ENCODE results near the gene FAM222A. TPM values are rescaled to one million over a fixed set of nuclear protein-coding genes. Genes with fewer than 3 reads are reported as not detected.
A peak's percentile ranks its signal among the peaks of the same experiment; 100 is the strongest.

The FAM222A gene
- total and polyA plus RNA-seq, 2 of the 4 experiments (the other 2 are of a cell fraction) = under 0.01 to 0.32 TPM

GRCh38 chr12:109797905-109798669 is 84.5 kb downstream of the FAM222A start:
- Histone ChIP-seq H3K4me2 (ENCODE audit: low read depth, low read length) (no peak overlapping the region), H2BK5ac (ENCODE audit: low read depth, low read length, poor library complexity, severe bottlenecking) (no peak overlapping the region), H2AFZ (replicated peaks; ENCODE audit: low read length, poor library complexity) (no peak overlapping the region), H4K91ac (ENCODE audit: insufficient read depth, low read depth, low read length) (no peak overlapping the region), H3K9me3 (ENCODE audit: control insufficient read depth, insufficient read depth, low read length) (no peaks in the 10 kb centered on the region), H4K5ac (ENCODE audit: low read depth, low read length) (no peak overlapping the region), H3K27ac (ENCODE audit: insufficient read depth, low read length) (no peak overlapping the region), H3K4ac (ENCODE audit: low read depth, low read length) (no peak overlapping the region), H3K23ac (ENCODE audit: low read depth, low read length) (no peak overlapping the region), H2BK120ac (ENCODE audit: low read depth, low read length) (no peak overlapping the region), H3K56ac (ENCODE audit: extremely low read depth, insufficient read depth, low read length) (no peak overlapping the region), H3K9ac (ENCODE audit: low read depth, low read length) (no peak overlapping the region), H3K18ac (ENCODE audit: low read depth, low read length) (no peak overlapping the region), H3K4me1 (ENCODE audit: control insufficient read depth, insufficient read depth, low read length) (no peaks in the 10 kb centered on the region), H3K4me3 (ENCODE audit: insufficient read depth, low read depth, low read length) (no peak overlapping the region), H2AK9ac (replicated peaks; ENCODE audit: low read depth, low read length, poor library complexity) (no peak overlapping the region), H2BK20ac (ENCODE audit: low read depth, low read length) (no peak overlapping the region), H3K36me3 (ENCODE audit: control insufficient read depth, insufficient read depth, low read length) (peaks cover 6% of the 10 kb centered on the region; the same call in 1 of the 2 replicates), H2AK5ac (ENCODE audit: low read depth, low read length) (no peak overlapping the region), H3K14ac (replicated peaks; ENCODE audit: low read depth, low read length) (no peak overlapping the region), H2BK15ac (ENCODE audit: low read depth, low read length) (no peak overlapping the region), H3K9me1 (ENCODE audit: insufficient read depth, low read length) (no peaks in the 10 kb centered on the region), H4K20me1 (ENCODE audit: insufficient read depth, low read length) (no peaks in the 10 kb centered on the region), H3K27me3 (ENCODE audit: control insufficient read depth, insufficient read depth, low read length) (no peaks in the 10 kb centered on the region), H3K79me1 (ENCODE audit: low read depth in 1 of 2, low read length in 2 of 2) (no peaks in the 10 kb centered on the region), H4K8ac (ENCODE audit: low read depth in 2 of 2, low read length in 2 of 2) (no peak overlapping the region)
- no TSS peak for BruUV-seq (replicated peaks)
- in situ Hi-C loops (cut with MboI; ENCODE audit: low sequenced_read_pairs) (no loop called here), dilution Hi-C loops (cut with HindIII; ENCODE audit: low sequenced_read_pairs, unreplicated experiment) (no loop called here), intact Hi-C loops (cut with micrococcal nuclease) (no loop called here)
- ChIA-PET POLR2A (ENCODE audit: unreplicated experiment) (no interaction called here), CTCF (no interaction called here)
- TF ChIP-seq SMC3 (IDR thresholded peaks at IDR 0.05; ENCODE audit: low read depth, low read length) = no peak
- TF ChIP-seq CTCF (conservative IDR thresholded peaks at IDR 0.05; ENCODE audit: low read depth, low read length) = peak; percentile 13; the same call in 1 of the 2 replicates
- no peak for TF ChIP-seq CHD1 (IDR thresholded peaks at IDR 0.05; ENCODE audit: low read depth, low read length)
- no peak for TF ChIP-seq MAFK (IDR thresholded peaks at IDR 0.05; ENCODE audit: low read depth, low read length)
- 79% methylated on average over 14 of the region's 19 CpGs; no CpG with 5 or more reads in 1 of the 2 experiments for WGBS, 2 experiments (ENCODE audit: extremely low coverage in 2 of 2, insufficient read length in 1 of 2)
- DNase-seq = no peak
- no peak for ATAC-seq (ENCODE audit: low read depth)
